RWPE2 (cell line): ENCODE results near the gene FOXB1.

Source experiments
- ATAC-seq: fragments of 200-7000 bp; cut with Tn5 transposase; 3 replicates; pipeline ENCODE4 v1.9.1; 2021; ENCODE audit warnings: low read depth
- DNase-seq: peaks from one replicate; pipeline ENCODE4 v3.0.0-alpha.2; 2020; ENCODE audit warnings: low spot score
- H3K27ac ChIP-seq: fragments of 450-650 bp; 2 replicates; pipeline ENCODE4 v1.5.1; 2017; ENCODE audit warnings: mild to moderate bottlenecking; ENCODE audit not compliant: poor library complexity, severe bottlenecking
- H3K27me3 ChIP-seq: fragments of 250-450 bp; sonication (Bioruptor Pico); 2 replicates; pipeline ENCODE4 v1.5.1; 2021; ENCODE audit warnings: mild to moderate bottlenecking, moderate library complexity; ENCODE audit not compliant: insufficient read depth, poor library complexity, severe bottlenecking
- H3K36me3 ChIP-seq: fragments of 250-450 bp; sonication (Bioruptor Pico); 2 replicates; pipeline ENCODE4 v1.5.1; 2020; ENCODE audit warnings: low read depth, mild to moderate bottlenecking, moderate library complexity
- H3K4me1 ChIP-seq: fragments of 250-450 bp; sonication (Bioruptor Pico); 2 replicates; pipeline ENCODE4 v1.5.1; 2021; ENCODE audit warnings: mild to moderate bottlenecking, moderate library complexity; ENCODE audit not compliant: insufficient read depth, poor library complexity, severe bottlenecking
- H3K4me3 ChIP-seq: fragments of 250-450 bp; sonication (Bioruptor Pico); 2 replicates; pipeline ENCODE4 v1.5.1; 2021; ENCODE audit warnings: mild to moderate bottlenecking, moderate library complexity; ENCODE audit not compliant: severe bottlenecking
- H3K9me3 ChIP-seq: fragments of 250-450 bp; sonication (Bioruptor Pico); 2 replicates; pipeline ENCODE4 v1.5.1; 2021; ENCODE audit warnings: mild to moderate bottlenecking, moderate library complexity; ENCODE audit not compliant: severe bottlenecking
- CTCF ChIP-seq: fragments of 450-650 bp; IDR thresholded peaks from one replicate; pipeline ENCODE4 v1.5.1; 2017; ENCODE audit warnings: mild to moderate bottlenecking, moderate library complexity; ENCODE audit not compliant: poor library complexity, severe bottlenecking

The FOXB1 gene

GRCh38 chr15:60009980-60010732 lies 6.0 kb downstream of the FOXB1 start:
- Histone ChIP-seq H3K9me3 (no peaks in the 10 kb centered on the region), H3K4me1 (no peaks in the 10 kb centered on the region), H3K27ac (no peak overlapping the region), H3K27me3 (peaks cover 92% of the 10 kb centered on the region), H3K4me3 (no peak overlapping the region), H3K36me3 (no peaks in the 10 kb centered on the region)
- DNase-seq (no peak), ATAC-seq (no peak)
- no peak for TF ChIP-seq CTCF

- Histone ChIP-seq H3K9me3 (no peaks in the 10 kb centered on the region), H3K27ac (no peak overlapping the region), H3K4me3 (no peak overlapping the region), H3K27me3 (peaks cover 85% of the 10 kb centered on the region), H3K4me1 (no peaks in the 10 kb centered on the region), H3K36me3 (no peaks in the 10 kb centered on the region)
- no peak for ATAC-seq
- DNase-seq = no peak
- TF ChIP-seq CTCF = no peak
Measured at GRCh38 chr15:60010858-60011257, 6.7 kb downstream of the FOXB1 start.

GRCh38 chr15:60012695-60013094 lies 8.6 kb downstream of the FOXB1 start:
- no peak overlapping the region for H3K4me3 ChIP-seq
- H3K36me3 ChIP-seq = no peaks in the 10 kb centered on the region
- no peaks in the 10 kb centered on the region for H3K4me1 ChIP-seq
- no peaks in the 10 kb centered on the region for H3K9me3 ChIP-seq
- no peak for TF ChIP-seq CTCF
- ATAC-seq = no peak
- DNase-seq = no peak
- H3K27ac ChIP-seq = no peak overlapping the region
- H3K27me3 ChIP-seq = peaks cover 67% of the 10 kb centered on the region

GRCh38 chr15:60017538-60018520 lies 13.7 kb downstream of the FOXB1 start:
- peak; percentile 70 for ATAC-seq
- no peak for DNase-seq
- Histone ChIP-seq H3K4me1 (peaks cover 15% of the 10 kb centered on the region), H3K27ac (no peak overlapping the region), H3K4me3 (no peak overlapping the region), H3K36me3 (no peaks in the 10 kb centered on the region), H3K9me3 (no peaks in the 10 kb centered on the region), H3K27me3 (peaks cover 15% of the 10 kb centered on the region)
- no peak for TF ChIP-seq CTCF
